Measurements from ENCODE around the gene RNU1-4. TPM values are rescaled to one million over a fixed set of nuclear protein-coding genes. Genes with fewer than 3 reads are reported as not detected.
"Not testable (repeated sequence)": the region's sequence is repeated elsewhere in the genome, so short reads cannot be mapped to it uniquely, and the experiment has no call there.

Gene RNU1-4
- total RNA-seq, 1 experiment from 2014 or later: under 0.01 TPM

DNA sequence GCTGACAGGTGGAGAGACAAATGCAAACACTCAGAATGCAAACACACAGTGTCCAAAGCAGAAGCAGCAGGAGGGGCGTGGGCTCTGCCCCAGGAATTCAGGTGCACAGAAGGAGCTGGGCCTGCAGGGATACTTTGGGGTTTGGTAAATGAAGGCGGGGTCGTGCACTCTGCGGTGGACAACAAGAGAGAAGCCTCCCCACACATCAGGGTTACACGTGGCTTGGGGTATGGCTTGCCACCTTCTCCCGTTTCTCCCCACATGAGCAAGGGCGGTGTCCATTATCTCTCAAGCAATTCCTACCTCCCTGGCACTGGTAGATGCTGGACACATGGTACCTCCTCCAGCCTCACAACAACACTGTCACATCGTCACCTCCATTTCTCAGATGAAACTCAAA, 35.0 kb downstream of the RNU1-4 start:
- H3K9me3 ChIP-seq (ENCODE audit: low read length); H3K27me3 ChIP-seq (ENCODE audit: low read length); H3K79me2 ChIP-seq (ENCODE audit: low read length); H4K20me1 ChIP-seq (ENCODE audit: insufficient read depth, low read depth, low read length); H3K9me2 ChIP-seq (replicated peaks; ENCODE audit: insufficient read depth, low read length); H3K9ac ChIP-seq (ENCODE audit: low read length); H3K4me2 ChIP-seq (ENCODE audit: low read depth, low read length, poor library complexity, severe bottlenecking); H3K27ac ChIP-seq (ENCODE audit: low read length); H3K36me3 ChIP-seq (ENCODE audit: insufficient read depth, low read length); H3K4me3 ChIP-seq (ENCODE audit: low read length); H3K4me1 ChIP-seq (ENCODE audit: low read length); H2AFZ ChIP-seq (ENCODE audit: low read length); DNase-seq: not testable (repeated sequence)

- not testable (repeated sequence) for H3K9me3 ChIP-seq (ENCODE audit: low read length); H3K9ac ChIP-seq (ENCODE audit: low read length); H3K4me2 ChIP-seq (ENCODE audit: low read depth, low read length, poor library complexity, severe bottlenecking); H3K4me3 ChIP-seq (ENCODE audit: low read length); H3K36me3 ChIP-seq (ENCODE audit: insufficient read depth, low read length); H3K9me2 ChIP-seq (replicated peaks; ENCODE audit: insufficient read depth, low read length); H3K79me2 ChIP-seq (ENCODE audit: low read length); H3K4me1 ChIP-seq (ENCODE audit: low read length); DNase-seq; H2AFZ ChIP-seq (ENCODE audit: low read length); H3K27me3 ChIP-seq (ENCODE audit: low read length); H4K20me1 ChIP-seq (ENCODE audit: insufficient read depth, low read depth, low read length); H3K27ac ChIP-seq (ENCODE audit: low read length)
Observed at GRCh38 chr1:16776248-16776647, 35.9 kb downstream of the RNU1-4 start.

DNA sequence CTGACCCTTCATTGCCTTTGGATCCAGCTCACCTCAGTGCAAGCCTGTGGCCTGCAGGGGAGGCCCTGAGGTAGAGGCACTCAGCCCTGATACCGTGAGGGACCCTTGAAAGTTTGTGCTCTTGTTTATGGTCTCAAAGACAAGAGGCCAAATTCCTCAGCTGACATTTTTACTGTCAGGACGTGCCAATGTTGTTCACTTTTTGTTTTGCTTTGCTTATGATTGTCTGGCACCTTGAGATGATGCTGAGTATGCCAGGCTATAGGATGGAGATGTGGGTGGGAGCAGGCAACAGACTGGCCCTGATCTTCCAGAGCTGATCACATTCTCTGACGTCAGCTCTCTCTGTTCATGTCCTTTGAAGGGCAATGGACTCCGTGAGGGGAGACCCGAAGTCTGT, 36.5 kb downstream of the RNU1-4 start:
- H3K27me3 ChIP-seq (ENCODE audit: low read length); H3K9me2 ChIP-seq (replicated peaks; ENCODE audit: insufficient read depth, low read length); H3K4me1 ChIP-seq (ENCODE audit: low read length); H3K4me2 ChIP-seq (ENCODE audit: low read depth, low read length, poor library complexity, severe bottlenecking); H3K36me3 ChIP-seq (ENCODE audit: insufficient read depth, low read length); DNase-seq; H3K9ac ChIP-seq (ENCODE audit: low read length); H2AFZ ChIP-seq (ENCODE audit: low read length); H4K20me1 ChIP-seq (ENCODE audit: insufficient read depth, low read depth, low read length); H3K9me3 ChIP-seq (ENCODE audit: low read length); H3K4me3 ChIP-seq (ENCODE audit: low read length); H3K27ac ChIP-seq (ENCODE audit: low read length); H3K79me2 ChIP-seq (ENCODE audit: low read length): not testable (repeated sequence)

DNA sequence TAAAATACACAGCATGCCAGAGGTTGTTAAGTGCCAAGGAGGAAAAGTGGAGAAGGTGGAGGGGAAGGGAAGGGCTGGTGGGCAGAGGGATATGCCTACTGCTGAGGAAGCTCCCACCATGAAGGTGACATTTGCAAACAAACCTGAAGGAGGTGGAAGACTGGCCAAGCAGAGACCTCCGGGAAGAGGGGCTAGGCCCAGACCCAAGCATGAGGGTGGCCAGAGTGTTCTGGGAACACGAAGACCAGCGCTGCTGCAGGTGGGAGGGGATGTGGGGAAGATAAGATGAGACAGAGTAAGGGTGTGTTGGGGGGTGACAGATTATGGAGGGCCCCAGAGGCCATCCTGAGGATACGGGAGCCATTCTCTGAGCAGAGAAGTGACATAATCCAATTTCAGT, 37.5 kb downstream of the RNU1-4 start:
- H2AFZ ChIP-seq (ENCODE audit: low read length); H4K20me1 ChIP-seq (ENCODE audit: insufficient read depth, low read depth, low read length); H3K4me1 ChIP-seq (ENCODE audit: low read length); H3K9me3 ChIP-seq (ENCODE audit: low read length); H3K4me2 ChIP-seq (ENCODE audit: low read depth, low read length, poor library complexity, severe bottlenecking); H3K4me3 ChIP-seq (ENCODE audit: low read length); H3K9ac ChIP-seq (ENCODE audit: low read length); H3K27ac ChIP-seq (ENCODE audit: low read length); H3K79me2 ChIP-seq (ENCODE audit: low read length); H3K9me2 ChIP-seq (replicated peaks; ENCODE audit: insufficient read depth, low read length); H3K36me3 ChIP-seq (ENCODE audit: insufficient read depth, low read length); H3K27me3 ChIP-seq (ENCODE audit: low read length); DNase-seq: not testable (repeated sequence)

DNA sequence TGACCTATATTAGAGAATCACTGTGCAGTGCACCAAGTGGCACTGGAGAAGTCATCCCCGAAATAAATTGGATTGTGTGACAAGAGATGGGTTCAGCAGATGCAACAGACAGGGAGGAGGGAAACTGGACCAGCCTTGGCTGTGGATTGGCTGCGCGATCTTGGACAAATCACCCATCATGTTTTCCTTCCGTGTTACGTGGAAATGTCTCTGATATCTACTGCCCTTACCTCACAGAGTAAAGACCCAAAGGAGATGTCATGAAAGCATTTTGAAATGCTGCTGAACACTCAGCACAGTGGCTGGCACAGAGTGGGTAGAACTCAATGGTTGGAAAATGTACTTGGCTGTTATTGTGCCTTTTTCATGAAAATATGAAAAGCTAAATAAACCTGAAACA, 39.2 kb downstream of the RNU1-4 start:
- not testable (repeated sequence) for H3K4me2 ChIP-seq (ENCODE audit: low read depth, low read length, poor library complexity, severe bottlenecking)

DNA sequence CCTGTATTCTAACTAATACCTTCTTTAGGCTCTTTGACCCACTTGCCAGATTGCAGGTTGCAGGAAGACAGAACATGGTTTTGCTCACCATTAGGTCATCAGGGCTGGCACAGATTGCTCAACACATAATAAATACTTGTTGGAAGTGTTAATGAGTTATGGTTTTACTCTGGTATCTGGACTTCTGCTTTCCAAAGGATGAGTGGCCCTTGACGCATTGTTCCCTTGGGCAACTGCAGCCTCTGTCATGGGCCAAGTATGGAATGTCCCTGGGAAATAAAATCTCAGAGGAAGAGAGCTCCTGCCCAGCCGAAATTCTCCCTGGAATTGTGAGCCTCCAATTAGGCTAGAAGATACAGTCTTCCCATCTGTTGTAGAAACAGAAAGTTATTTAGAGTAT, 40.7 kb downstream of the RNU1-4 start:
- H3K27me3 ChIP-seq (ENCODE audit: low read length); H2AFZ ChIP-seq (ENCODE audit: low read length); H4K20me1 ChIP-seq (ENCODE audit: insufficient read depth, low read depth, low read length); H3K4me2 ChIP-seq (ENCODE audit: low read depth, low read length, poor library complexity, severe bottlenecking); H3K27ac ChIP-seq (ENCODE audit: low read length); H3K36me3 ChIP-seq (ENCODE audit: insufficient read depth, low read length); H3K9me2 ChIP-seq (replicated peaks; ENCODE audit: insufficient read depth, low read length); H3K9ac ChIP-seq (ENCODE audit: low read length); H3K4me3 ChIP-seq (ENCODE audit: low read length); H3K79me2 ChIP-seq (ENCODE audit: low read length); H3K4me1 ChIP-seq (ENCODE audit: low read length); DNase-seq; H3K9me3 ChIP-seq (ENCODE audit: low read length): not testable (repeated sequence)

More for the DNA sequence above, 39.2 kb downstream of the RNU1-4 start:
- not testable (repeated sequence) for H3K9me2 ChIP-seq (replicated peaks; ENCODE audit: insufficient read depth, low read length); H3K4me1 ChIP-seq (ENCODE audit: low read length); H3K27me3 ChIP-seq (ENCODE audit: low read length); H3K9ac ChIP-seq (ENCODE audit: low read length); H3K79me2 ChIP-seq (ENCODE audit: low read length); DNase-seq; H3K4me3 ChIP-seq (ENCODE audit: low read length); H3K27ac ChIP-seq (ENCODE audit: low read length); H3K36me3 ChIP-seq (ENCODE audit: insufficient read depth, low read length); H3K9me3 ChIP-seq (ENCODE audit: low read length); H2AFZ ChIP-seq (ENCODE audit: low read length); H4K20me1 ChIP-seq (ENCODE audit: insufficient read depth, low read depth, low read length)

DNA sequence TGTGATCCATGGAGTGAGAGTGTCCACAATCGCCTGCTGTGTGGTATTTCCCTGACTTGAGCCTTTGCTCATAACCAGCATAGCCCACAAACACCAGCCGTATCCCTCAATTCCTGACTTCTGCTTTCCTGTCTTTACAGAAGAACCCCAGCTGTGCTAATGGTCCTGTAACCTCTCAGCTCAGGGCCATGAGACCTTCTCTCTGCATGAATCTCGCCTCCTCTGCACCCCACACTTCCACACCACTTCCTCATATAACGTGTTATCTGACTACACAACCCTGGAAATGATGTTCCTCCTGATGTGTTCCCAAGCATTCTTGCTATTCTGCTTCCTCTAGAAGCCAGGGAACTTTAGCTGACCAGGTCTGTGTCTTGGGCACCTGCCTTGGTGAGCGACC, 41.3 kb downstream of the RNU1-4 start:
- not testable (repeated sequence) for H3K9ac ChIP-seq (ENCODE audit: low read length); H3K79me2 ChIP-seq (ENCODE audit: low read length); H3K9me3 ChIP-seq (ENCODE audit: low read length); DNase-seq; H2AFZ ChIP-seq (ENCODE audit: low read length); H3K4me2 ChIP-seq (ENCODE audit: low read depth, low read length, poor library complexity, severe bottlenecking); H3K27ac ChIP-seq (ENCODE audit: low read length); H3K27me3 ChIP-seq (ENCODE audit: low read length); H3K4me3 ChIP-seq (ENCODE audit: low read length); H4K20me1 ChIP-seq (ENCODE audit: insufficient read depth, low read depth, low read length); H3K4me1 ChIP-seq (ENCODE audit: low read length); H3K9me2 ChIP-seq (replicated peaks; ENCODE audit: insufficient read depth, low read length); H3K36me3 ChIP-seq (ENCODE audit: insufficient read depth, low read length)

- not testable (repeated sequence) for H3K4me2 ChIP-seq (ENCODE audit: low read depth, low read length, poor library complexity, severe bottlenecking)
Observed at GRCh38 chr1:16784955-16785354, 44.6 kb downstream of the RNU1-4 start.

DNA sequence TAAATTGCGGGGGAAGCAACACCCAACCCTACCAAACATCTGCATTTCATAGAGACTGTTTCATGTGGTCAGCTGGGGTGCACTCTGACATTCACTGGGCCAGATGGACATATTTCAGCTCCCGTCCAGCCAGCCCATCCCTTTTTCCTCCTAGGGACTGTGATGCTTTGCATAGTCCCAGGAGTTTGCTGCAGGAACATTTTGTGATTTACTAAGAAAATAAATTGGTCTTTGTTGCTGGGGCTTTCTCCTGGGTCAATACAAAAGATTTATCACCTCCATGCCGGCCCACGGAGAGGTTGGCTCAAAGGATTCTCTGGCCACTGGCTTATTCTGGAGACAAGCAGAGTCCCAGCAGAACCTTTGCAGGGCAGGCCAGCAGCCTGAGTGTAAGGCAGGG, 46.0 kb downstream of the RNU1-4 start:
- not testable (repeated sequence) for H3K9me2 ChIP-seq (replicated peaks; ENCODE audit: insufficient read depth, low read length); H3K36me3 ChIP-seq (ENCODE audit: insufficient read depth, low read length); H3K4me2 ChIP-seq (ENCODE audit: low read depth, low read length, poor library complexity, severe bottlenecking); H3K79me2 ChIP-seq (ENCODE audit: low read length); H3K9me3 ChIP-seq (ENCODE audit: low read length); H3K4me1 ChIP-seq (ENCODE audit: low read length); H3K9ac ChIP-seq (ENCODE audit: low read length); H3K4me3 ChIP-seq (ENCODE audit: low read length); DNase-seq; H3K27ac ChIP-seq (ENCODE audit: low read length); H3K27me3 ChIP-seq (ENCODE audit: low read length); H2AFZ ChIP-seq (ENCODE audit: low read length); H4K20me1 ChIP-seq (ENCODE audit: insufficient read depth, low read depth, low read length)

More at GRCh38 chr1:16784955-16785354, 44.6 kb downstream of the RNU1-4 start:
- H3K27me3 ChIP-seq (ENCODE audit: low read length); H3K9ac ChIP-seq (ENCODE audit: low read length); H3K36me3 ChIP-seq (ENCODE audit: insufficient read depth, low read length); H3K4me3 ChIP-seq (ENCODE audit: low read length); H3K9me2 ChIP-seq (replicated peaks; ENCODE audit: insufficient read depth, low read length); H3K9me3 ChIP-seq (ENCODE audit: low read length); DNase-seq; H4K20me1 ChIP-seq (ENCODE audit: insufficient read depth, low read depth, low read length); H2AFZ ChIP-seq (ENCODE audit: low read length); H3K79me2 ChIP-seq (ENCODE audit: low read length); H3K27ac ChIP-seq (ENCODE audit: low read length); H3K4me1 ChIP-seq (ENCODE audit: low read length): not testable (repeated sequence)

Data from Karpas-422 (cell line).